ENCODE results near the gene DPP9. TPM values are rescaled to one million over a fixed set of nuclear protein-coding genes. Genes with fewer than 3 reads are reported as not detected.

DPP9 gene
- total and polyA plus RNA-seq, 5 donors from 2014 or later, result 14.3 to 93.3 (median 17.7) TPM

DNA sequence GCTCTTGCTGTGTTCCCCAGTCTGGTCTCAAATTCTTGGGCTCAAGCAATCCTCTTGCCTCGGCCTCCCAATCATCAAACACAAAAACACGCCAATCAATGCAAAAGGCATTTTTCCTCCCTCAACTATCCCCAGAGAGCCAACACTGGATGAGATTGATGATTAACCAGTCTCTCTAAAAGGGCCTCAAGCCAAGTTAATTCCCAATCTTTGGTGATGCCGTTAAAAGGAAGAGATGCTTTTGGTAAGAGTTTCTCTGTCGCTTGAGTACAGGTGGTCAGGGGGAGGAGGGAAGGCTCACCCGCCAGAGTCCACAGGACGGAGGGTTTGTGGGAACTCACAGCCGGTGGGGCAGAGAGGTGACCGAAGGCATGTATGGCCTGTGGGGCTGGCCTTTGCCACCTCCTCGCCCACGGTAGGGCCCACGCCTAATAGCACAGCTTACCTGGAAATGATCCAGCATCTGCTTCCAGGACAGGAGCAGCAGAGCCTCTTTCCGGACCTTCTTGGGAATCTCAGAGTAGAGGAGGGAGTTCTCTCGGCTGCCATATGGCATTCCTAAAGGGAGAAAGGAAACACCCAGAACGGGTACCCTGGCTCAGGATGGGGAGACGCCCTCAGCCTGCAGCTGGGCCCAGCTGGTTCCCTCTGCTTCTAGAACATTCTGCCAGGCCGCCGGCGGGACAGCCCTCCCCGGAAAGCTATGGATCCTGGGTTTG is 18.1 kb downstream of the DPP9 start:
- H3K27ac Mint-ChIP-seq, result peak overlapping the region in 1 of 3 donors; percentile 32
- H3K27me3 Mint-ChIP-seq, result no peaks in the 10 kb centered on the region
- peaks cover 29% of the 10 kb centered on the region for H3K36me3 Mint-ChIP-seq
- Histone ChIP-seq H3K27me3 (ENCODE audit: control insufficient read depth, insufficient read depth, low read length) (no peaks in the 10 kb centered on the region), H3K9me3 (ENCODE audit: control insufficient read depth in 2 of 2, low read length in 2 of 2) (no peaks in the 10 kb centered on the region), H3K4me1 (ENCODE audit: control insufficient read depth, insufficient read depth, low read length, poor library complexity, severe bottlenecking) (no peaks in the 10 kb centered on the region), H3K27ac (ENCODE audit: insufficient read depth, low read length, poor library complexity, severe bottlenecking) (no peak overlapping the region), H3K36me3 (ENCODE audit: control insufficient read depth, insufficient read depth, low read length) (peaks cover 41% of the 10 kb centered on the region), H3K4me3 (ENCODE audit: low read depth, low read length) (no peak overlapping the region)
- DNase-seq (no peak), ATAC-seq (ENCODE audit: low read depth in 2 of 2) (no peak)
- H3K4me3 Mint-ChIP-seq, result no peak overlapping the region
- no peaks in the 10 kb centered on the region for H3K9me3 Mint-ChIP-seq
- peaks cover 0 to 12% (median 7%) of the 10 kb centered on the region in 4 donors for H3K4me1 Mint-ChIP-seq

DNA sequence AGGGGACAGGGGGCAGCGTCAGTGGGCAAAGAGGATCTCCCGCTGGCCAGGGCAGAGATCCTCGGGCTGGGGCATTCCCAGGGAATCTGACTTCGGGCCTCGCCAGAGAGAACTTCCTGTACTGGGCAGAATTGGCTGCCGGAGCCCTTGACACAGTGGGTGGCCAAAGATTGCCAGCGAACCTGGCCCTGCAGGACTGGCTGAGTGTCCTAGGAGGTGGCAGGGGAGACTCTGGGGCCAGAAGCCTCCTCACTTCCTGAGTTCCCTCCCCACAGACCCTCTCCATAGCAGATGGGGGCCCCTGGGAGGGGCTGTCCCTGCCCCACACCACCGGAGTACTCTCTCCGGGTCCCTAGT is 19.3 kb downstream of the DPP9 start:
- H3K27ac ChIP-seq (ENCODE audit: insufficient read depth, low read length, poor library complexity, severe bottlenecking), result no peak overlapping the region

DNA sequence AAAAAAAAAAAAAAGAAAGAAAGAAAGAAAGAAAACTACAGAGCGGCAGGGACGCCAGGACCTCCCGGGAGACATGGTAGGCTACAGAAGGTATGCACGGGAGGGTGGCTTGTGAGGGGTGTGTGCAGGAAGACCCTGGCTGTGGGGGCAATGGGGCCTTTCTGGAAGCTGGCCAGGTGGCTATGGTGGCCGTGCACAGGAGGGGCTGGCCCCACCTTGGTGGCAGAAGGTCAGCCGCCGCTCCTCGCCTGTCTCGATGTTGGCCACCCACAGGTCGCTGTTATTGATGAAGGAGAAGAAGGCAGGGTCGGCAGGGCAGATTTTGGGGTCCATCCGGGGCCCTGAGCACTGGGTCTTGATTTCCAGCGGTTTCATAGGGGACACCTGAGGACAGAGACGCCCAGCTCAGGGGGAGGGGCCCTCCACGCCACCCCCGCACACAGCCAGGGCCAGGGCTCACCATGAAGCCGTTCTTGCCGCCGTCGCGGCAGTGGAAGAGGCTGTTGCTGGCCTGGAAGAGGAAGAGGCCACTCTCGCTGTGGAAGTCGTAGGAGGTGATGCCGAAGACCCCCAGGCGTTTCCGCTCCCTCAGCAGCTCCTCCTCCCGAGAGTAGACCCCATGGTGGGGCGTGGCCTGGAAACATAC is 19.8 kb downstream of the DPP9 start:
- Histone ChIP-seq H3K36me3 (ENCODE audit: control insufficient read depth, insufficient read depth, low read length) (peaks cover 55% of the 10 kb centered on the region), H3K27ac (ENCODE audit: insufficient read depth, low read length, poor library complexity, severe bottlenecking) (no peak overlapping the region), H3K9me3 (ENCODE audit: control insufficient read depth in 2 of 2, low read length in 2 of 2) (no peaks in the 10 kb centered on the region), H3K4me3 (ENCODE audit: low read depth, low read length) (no peak overlapping the region), H3K27me3 (ENCODE audit: control insufficient read depth, insufficient read depth, low read length) (no peaks in the 10 kb centered on the region), H3K4me1 (ENCODE audit: control insufficient read depth, insufficient read depth, low read length, poor library complexity, severe bottlenecking) (no peaks in the 10 kb centered on the region)
- Mint-ChIP-seq H3K9me3 (no peaks in the 10 kb centered on the region), H3K4me1 (peaks cover 0 to 8% (median 3%) of the 10 kb centered on the region in 4 donors), H3K27me3 (no peaks in the 10 kb centered on the region), H3K36me3 (peaks cover 26% of the 10 kb centered on the region), H3K4me3 (no peak overlapping the region), H3K27ac (no peak overlapping the region)
- ATAC-seq (ENCODE audit: low read depth in 2 of 2), result no peak
- no peak for DNase-seq

More for the DNA sequence above, 19.3 kb downstream of the DPP9 start:
- peaks cover 0 to 12% (median 6%) of the 10 kb centered on the region in 4 donors for H3K4me1 Mint-ChIP-seq
- no peak overlapping the region for H3K4me3 ChIP-seq (ENCODE audit: low read depth, low read length)
- no peak overlapping the region for H3K27ac Mint-ChIP-seq
- DNase-seq (no peak), ATAC-seq (ENCODE audit: low read depth in 2 of 2) (no peak)
- no peaks in the 10 kb centered on the region for H3K9me3 ChIP-seq (ENCODE audit: control insufficient read depth in 2 of 2, low read length in 2 of 2)
- no peaks in the 10 kb centered on the region for H3K27me3 Mint-ChIP-seq
- H3K27me3 ChIP-seq (ENCODE audit: control insufficient read depth, insufficient read depth, low read length), result no peaks in the 10 kb centered on the region
- no peaks in the 10 kb centered on the region for H3K9me3 Mint-ChIP-seq
- peaks cover 51% of the 10 kb centered on the region for H3K36me3 ChIP-seq (ENCODE audit: control insufficient read depth, insufficient read depth, low read length)
- H3K4me1 ChIP-seq (ENCODE audit: control insufficient read depth, insufficient read depth, low read length, poor library complexity, severe bottlenecking), result no peaks in the 10 kb centered on the region
- no peak overlapping the region for H3K4me3 Mint-ChIP-seq
- H3K36me3 Mint-ChIP-seq, result peaks cover 29% of the 10 kb centered on the region

DNA sequence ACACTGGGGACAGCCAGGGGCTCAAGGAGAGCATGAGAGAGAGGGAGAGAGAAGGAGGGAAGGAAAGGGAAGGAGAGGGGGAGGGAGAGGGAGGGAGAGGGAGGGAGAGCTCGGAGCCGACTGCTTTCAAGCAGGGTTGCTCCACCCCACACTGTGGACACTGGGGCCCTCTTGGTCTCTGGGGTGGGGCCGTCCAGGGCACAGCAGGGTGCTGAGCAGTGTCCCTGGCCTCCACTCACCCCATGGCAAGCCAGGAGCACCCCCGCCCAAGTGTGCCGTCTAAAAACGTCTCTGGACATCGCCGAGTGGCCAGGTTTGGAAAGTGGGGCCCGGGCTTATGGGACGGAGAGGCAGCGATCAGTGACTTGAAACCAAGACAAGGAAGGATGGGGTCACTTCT is 20.9 kb downstream of the DPP9 start:
- no peak overlapping the region for H3K27ac Mint-ChIP-seq
- ATAC-seq (ENCODE audit: low read depth in 2 of 2) (no peak), DNase-seq (no peak)
- peaks cover 55% of the 10 kb centered on the region for H3K36me3 ChIP-seq (ENCODE audit: control insufficient read depth, insufficient read depth, low read length)
- H3K4me1 Mint-ChIP-seq, result peaks cover 0 to 3% (median 0%) of the 10 kb centered on the region in 4 donors
- H3K9me3 Mint-ChIP-seq, result no peaks in the 10 kb centered on the region
- no peak overlapping the region for H3K27ac ChIP-seq (ENCODE audit: insufficient read depth, low read length, poor library complexity, severe bottlenecking)
- H3K36me3 Mint-ChIP-seq, result peaks cover 23% of the 10 kb centered on the region
- no peaks in the 10 kb centered on the region for H3K27me3 Mint-ChIP-seq
- H3K4me3 Mint-ChIP-seq, result no peak overlapping the region
- H3K4me1 ChIP-seq (ENCODE audit: control insufficient read depth, insufficient read depth, low read length, poor library complexity, severe bottlenecking), result no peaks in the 10 kb centered on the region
- H3K9me3 ChIP-seq (ENCODE audit: control insufficient read depth in 2 of 2, low read length in 2 of 2), result no peaks in the 10 kb centered on the region
- no peak overlapping the region for H3K4me3 ChIP-seq (ENCODE audit: low read depth, low read length)
- no peaks in the 10 kb centered on the region for H3K27me3 ChIP-seq (ENCODE audit: control insufficient read depth, insufficient read depth, low read length)

DNA sequence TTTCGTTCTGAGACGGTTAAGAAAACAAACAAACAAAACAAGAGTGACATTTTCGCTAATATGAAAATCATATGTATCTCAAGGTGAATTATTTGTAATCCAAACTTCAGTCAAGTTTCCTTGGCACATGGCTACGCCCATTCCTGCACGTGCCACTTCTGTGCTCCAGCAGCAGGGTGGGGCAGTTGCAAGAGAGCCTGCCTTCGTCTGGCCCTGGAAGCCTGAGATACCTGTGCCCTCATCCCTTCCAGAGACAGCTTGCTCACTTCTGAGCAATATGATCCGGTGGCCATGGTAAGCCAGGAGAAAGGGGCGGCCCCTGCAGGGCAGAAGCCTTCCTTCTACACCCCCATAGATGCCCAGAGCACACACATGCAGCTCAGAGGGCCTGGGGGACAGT is 22.1 kb downstream of the DPP9 start:
- Histone ChIP-seq H3K4me1 (ENCODE audit: control insufficient read depth, insufficient read depth, low read length, poor library complexity, severe bottlenecking) (no peaks in the 10 kb centered on the region), H3K27me3 (ENCODE audit: control insufficient read depth, insufficient read depth, low read length) (no peaks in the 10 kb centered on the region), H3K27ac (ENCODE audit: insufficient read depth, low read length, poor library complexity, severe bottlenecking) (no peak overlapping the region), H3K9me3 (ENCODE audit: control insufficient read depth in 2 of 2, low read length in 2 of 2) (no peaks in the 10 kb centered on the region), H3K4me3 (ENCODE audit: low read depth, low read length) (no peak overlapping the region), H3K36me3 (ENCODE audit: control insufficient read depth, insufficient read depth, low read length) (peaks cover 63% of the 10 kb centered on the region)
- Mint-ChIP-seq H3K36me3 (peaks cover 26% of the 10 kb centered on the region), H3K27ac (no peak overlapping the region), H3K4me1 (no peaks in the 10 kb centered on the region), H3K9me3 (no peaks in the 10 kb centered on the region), H3K27me3 (no peaks in the 10 kb centered on the region), H3K4me3 (no peak overlapping the region)
- no peak for DNase-seq
- ATAC-seq (ENCODE audit: low read depth in 2 of 2), result no peak

DNA sequence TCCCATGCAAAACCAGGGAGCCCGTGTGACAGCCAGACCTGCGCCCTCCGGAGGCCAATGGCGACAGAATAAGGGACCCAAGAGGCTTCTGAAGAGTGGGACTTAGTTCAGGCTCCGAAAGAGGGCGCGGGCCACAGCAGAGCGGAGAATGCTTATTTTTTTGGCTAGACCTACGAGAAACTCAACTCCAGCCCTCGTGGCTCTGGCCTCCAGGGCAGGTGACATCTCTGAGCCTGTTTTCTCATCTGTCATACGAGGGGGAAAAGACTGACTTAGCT is 23.0 kb downstream of the DPP9 start:
- Mint-ChIP-seq H3K4me1 (no peaks in the 10 kb centered on the region), H3K36me3 (peaks cover 26% of the 10 kb centered on the region), H3K4me3 (peak overlapping the region in 1 of 4 donors; percentile 58), H3K27ac (no peak overlapping the region), H3K27me3 (no peaks in the 10 kb centered on the region), H3K9me3 (no peaks in the 10 kb centered on the region)
- Histone ChIP-seq H3K36me3 (ENCODE audit: control insufficient read depth, insufficient read depth, low read length) (peaks cover 67% of the 10 kb centered on the region), H3K4me1 (ENCODE audit: control insufficient read depth, insufficient read depth, low read length, poor library complexity, severe bottlenecking) (no peaks in the 10 kb centered on the region), H3K27ac (ENCODE audit: insufficient read depth, low read length, poor library complexity, severe bottlenecking) (no peak overlapping the region), H3K27me3 (ENCODE audit: control insufficient read depth, insufficient read depth, low read length) (no peaks in the 10 kb centered on the region), H3K9me3 (ENCODE audit: control insufficient read depth in 2 of 2, low read length in 2 of 2) (no peaks in the 10 kb centered on the region), H3K4me3 (ENCODE audit: low read depth, low read length) (no peak overlapping the region)
- DNase-seq (no peak), ATAC-seq (ENCODE audit: low read depth in 2 of 2) (no peak)

DNA sequence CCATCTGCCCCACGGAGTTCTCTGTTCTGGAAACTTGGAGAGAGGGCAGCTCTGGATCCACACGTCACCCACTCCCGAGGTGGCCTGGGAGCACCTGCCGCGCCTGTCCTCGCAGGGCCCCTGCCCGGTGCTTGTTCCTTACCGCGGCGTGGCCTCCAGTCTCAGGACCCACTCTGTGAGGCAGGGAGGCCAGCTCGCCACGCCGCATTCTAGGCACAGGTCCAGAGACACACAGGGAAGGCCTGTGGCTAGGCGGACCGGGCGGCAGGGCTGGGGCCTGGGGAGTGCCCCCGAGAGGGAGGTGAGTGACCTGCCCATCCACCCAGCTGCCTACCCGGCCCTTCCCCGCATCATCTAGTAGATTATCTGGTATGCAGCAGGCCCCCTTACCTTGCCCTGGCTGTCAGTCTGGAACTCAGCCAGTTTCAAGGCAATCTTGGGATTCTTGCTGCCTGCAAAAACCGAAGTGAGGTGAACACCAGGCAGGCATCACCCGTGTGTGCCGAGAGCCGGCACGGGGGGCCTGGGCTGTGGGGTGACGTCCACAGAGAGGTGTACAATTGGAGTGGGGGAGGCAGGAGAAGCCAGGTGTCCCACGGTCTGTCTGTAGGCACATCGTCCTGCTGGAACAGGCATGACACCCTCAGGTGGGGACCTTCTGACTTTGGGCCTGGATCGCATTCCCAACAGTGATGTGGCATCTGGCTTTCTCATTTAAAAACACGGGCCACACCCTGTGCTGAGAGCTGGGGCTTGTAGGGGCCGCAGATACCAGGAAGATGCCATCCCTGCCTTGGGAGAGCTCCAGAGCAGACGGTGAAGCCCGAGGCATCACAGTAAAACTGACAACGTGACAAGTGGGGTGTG is 23.6 kb downstream of the DPP9 start:
- Mint-ChIP-seq H3K4me1 (no peaks in the 10 kb centered on the region), H3K4me3 (peak overlapping the region in 1 of 4 donors; percentile 58), H3K36me3 (peaks cover 21% of the 10 kb centered on the region), H3K27me3 (no peaks in the 10 kb centered on the region), H3K9me3 (no peaks in the 10 kb centered on the region), H3K27ac (no peak overlapping the region)
- Histone ChIP-seq H3K4me1 (ENCODE audit: control insufficient read depth, insufficient read depth, low read length, poor library complexity, severe bottlenecking) (no peaks in the 10 kb centered on the region), H3K27ac (ENCODE audit: insufficient read depth, low read length, poor library complexity, severe bottlenecking) (no peak overlapping the region), H3K36me3 (ENCODE audit: control insufficient read depth, insufficient read depth, low read length) (peaks cover 67% of the 10 kb centered on the region), H3K4me3 (ENCODE audit: low read depth, low read length) (no peak overlapping the region), H3K27me3 (ENCODE audit: control insufficient read depth, insufficient read depth, low read length) (no peaks in the 10 kb centered on the region), H3K9me3 (ENCODE audit: control insufficient read depth in 2 of 2, low read length in 2 of 2) (no peaks in the 10 kb centered on the region)
- ATAC-seq (ENCODE audit: low read depth in 2 of 2) (no peak), DNase-seq (no peak)

All from CD4-positive, CD25-positive, alpha-beta regulatory T cell (primary cell).